Measurements from ENCODE around the gene IL17C.

Gene IL17C

GRCh38 chr16:88651276-88651988 lies 13.1 kb downstream of the IL17C start:
- Histone ChIP-seq H3K4me3 (replicated peaks; ENCODE audit: low read depth, low read length) (peak overlapping the region; percentile 95), H3K27me3 (replicated peaks; ENCODE audit: control insufficient read depth, insufficient read depth, low read length) (no peaks in the 10 kb centered on the region), H3K36me3 (ENCODE audit: control insufficient read depth, insufficient read depth, low read length) (peaks cover 34% of the 10 kb centered on the region)
- DNase-seq (ENCODE audit: extremely low read depth, insufficient read length) = peak; percentile 92
- no peak for TF ChIP-seq CTCF (IDR thresholded peaks at IDR 0.05; ENCODE audit: insufficient read depth, low read length, poor library complexity, severe bottlenecking)

GRCh38 chr16:88651989-88652761 lies 13.8 kb downstream of the IL17C start:
- TF ChIP-seq CTCF (IDR thresholded peaks at IDR 0.05; ENCODE audit: insufficient read depth, low read length, poor library complexity, severe bottlenecking) = no peak
- H3K27me3 ChIP-seq (replicated peaks; ENCODE audit: control insufficient read depth, insufficient read depth, low read length) = no peaks in the 10 kb centered on the region
- peaks cover 32% of the 10 kb centered on the region for H3K36me3 ChIP-seq (ENCODE audit: control insufficient read depth, insufficient read depth, low read length)
- H3K4me3 ChIP-seq (replicated peaks; ENCODE audit: low read depth, low read length) = peak overlapping the region; percentile 95
- DNase-seq (ENCODE audit: extremely low read depth, insufficient read length) = no peak

GRCh38 chr16:88652762-88653063 lies 14.3 kb downstream of the IL17C start:
- H3K4me3 ChIP-seq (replicated peaks; ENCODE audit: low read depth, low read length) = no peak overlapping the region
- no peaks in the 10 kb centered on the region for H3K27me3 ChIP-seq (replicated peaks; ENCODE audit: control insufficient read depth, insufficient read depth, low read length)
- no peak for DNase-seq (ENCODE audit: extremely low read depth, insufficient read length)
- TF ChIP-seq CTCF (IDR thresholded peaks at IDR 0.05; ENCODE audit: insufficient read depth, low read length, poor library complexity, severe bottlenecking) = no peak
- H3K36me3 ChIP-seq (ENCODE audit: control insufficient read depth, insufficient read depth, low read length) = peaks cover 35% of the 10 kb centered on the region

- no peak for TF ChIP-seq CTCF (IDR thresholded peaks at IDR 0.05; ENCODE audit: insufficient read depth, low read length, poor library complexity, severe bottlenecking)
- Histone ChIP-seq H3K27me3 (replicated peaks; ENCODE audit: control insufficient read depth, insufficient read depth, low read length) (no peaks in the 10 kb centered on the region), H3K36me3 (ENCODE audit: control insufficient read depth, insufficient read depth, low read length) (peaks cover 36% of the 10 kb centered on the region), H3K4me3 (replicated peaks; ENCODE audit: low read depth, low read length) (no peak overlapping the region)
- no peak for DNase-seq (ENCODE audit: extremely low read depth, insufficient read length)
Observed at GRCh38 chr16:88653101-88653500, 14.7 kb downstream of the IL17C start.

GRCh38 chr16:88653596-88654362 lies 15.4 kb downstream of the IL17C start:
- no peak for DNase-seq (ENCODE audit: extremely low read depth, insufficient read length)
- peaks cover 38% of the 10 kb centered on the region for H3K36me3 ChIP-seq (ENCODE audit: control insufficient read depth, insufficient read depth, low read length)
- H3K27me3 ChIP-seq (replicated peaks; ENCODE audit: control insufficient read depth, insufficient read depth, low read length) = no peaks in the 10 kb centered on the region
- no peak for TF ChIP-seq CTCF (IDR thresholded peaks at IDR 0.05; ENCODE audit: insufficient read depth, low read length, poor library complexity, severe bottlenecking)
- H3K4me3 ChIP-seq (replicated peaks; ENCODE audit: low read depth, low read length) = no peak overlapping the region

Data from GM06990 (cell line).